ENCODE results near the gene MIA.

- TF ChIP-seq POLR2A (IDR thresholded peaks at IDR 0.05), result no peak
- no peak for TF ChIP-seq CTCF (IDR thresholded peaks at IDR 0.05 in 4 of 5, conservative IDR thresholded peaks at IDR 0.05 in 1 of 5)
Measured at GRCh38 chr19:40739030-40739839, 36.1 kb upstream of the MIA start.

Measured in gastrocnemius medialis (tissue), 4 donors.